Spleen (tissue), 11 donors: ENCODE results near the gene KLKB1. TPM values are rescaled to one million over a fixed set of nuclear protein-coding genes. Genes with fewer than 3 reads are reported as not detected.
"Not testable (repeated sequence)": the region's sequence is repeated elsewhere in the genome, so short reads cannot be mapped to it uniquely, and the experiment has no call there.

Experiments used
- DNase-seq: peaks from one replicate; pipeline ENCODE4 v3.0.0-alpha.2; 2020
- H3K27ac ChIP-seq, 8 donors: fragments of 200-600 bp; sonication (generic) in 7 of 8; 1 replicate in 4 of 8; 2 replicates in 4 of 8; pipeline versions ENCODE4 v1.5.0 to v1.8.0; 2016 to 2021; ENCODE audit warnings: inconsistent platforms in 4 of 8, mild to moderate bottlenecking in 4 of 8, moderate library complexity in 1 of 8
- H3K27me3 ChIP-seq, 7 donors: fragments of 200-600 bp; sonication (generic) in 6 of 7; replicated peaks in 1 of 7; 1 replicate in 4 of 7; 2 replicates in 3 of 7; pipeline versions ENCODE4 v1.5.0 to v1.8.0; 2016 to 2021; ENCODE audit warnings: inconsistent platforms in 3 of 7, mild to moderate bottlenecking in 1 of 7
- H3K36me3 ChIP-seq, 6 donors: fragments of 200-600 bp; sonication (generic) in 5 of 6; 1 replicate in 4 of 6; 2 replicates in 2 of 6; pipeline versions ENCODE4 v1.5.0 to v1.8.0; 2016 to 2021; ENCODE audit warnings: inconsistent platforms in 2 of 6
- H3K4me1 ChIP-seq, 6 donors: fragments of 200-600 bp; sonication (generic) in 5 of 6; 1 replicate in 3 of 6; 2 replicates in 3 of 6; pipeline versions ENCODE4 v1.5.0 to v1.8.0; 2016 to 2021; ENCODE audit warnings: inconsistent platforms in 3 of 6
- H3K4me3 ChIP-seq, 8 donors: fragments of 200-600 bp; sonication (generic) in 7 of 8; 1 replicate in 4 of 8; 2 replicates in 4 of 8; pipeline versions ENCODE4 v1.5.0 to v1.8.0; 2016 to 2021; ENCODE audit warnings: inconsistent platforms in 4 of 8, mild to moderate bottlenecking in 4 of 8, moderate library complexity in 2 of 8
- H3K9me3 ChIP-seq, 8 donors: fragments of 200-600 bp; sonication (generic) in 7 of 8; 1 replicate in 4 of 8; 2 replicates in 4 of 8; pipeline versions ENCODE4 v1.5.0 to v1.8.0; 2016 to 2021; ENCODE audit warnings: inconsistent platforms in 4 of 8
- POLR2A ChIP-seq, 3 donors: fragments of 450-650 bp; IDR thresholded peaks; one replicate each; pipeline ENCODE4 v1.5.1; 2017; ENCODE audit warnings: antibody characterized with exemption in 3 of 3, mild to moderate bottlenecking in 1 of 3
- POLR2AphosphoS5 ChIP-seq, 3 donors: sonication (generic); formaldehyde crosslinking; IDR thresholded peaks; one replicate each; pipeline ENCODE4 v1.5.1; 2017; ENCODE audit warnings: antibody characterized with exemption in 3 of 3
- WGBS, 5 donors: extraction: QIAGEN DNeasy Blood & Tissue Kit in 3 of 5; methylation state at CpG; one replicate each; pipeline versions ENCODE4 v1.1.5 to v1.1.7; 2013 to 2018; 5-methylcytosine and 5-hydroxymethylcytosine counted together
- intact Hi-C: fragments of 100-400 bp; cut with DNase I; formaldehyde crosslinking; loops from one replicate; pipeline ENCODE4 v1.15.0; 2023; ENCODE audit warnings: low total_unique reads
- polyA plus RNA-seq, 3 donors: library from polyadenylated mRNA; stranded (reverse); fragments of 200-250 nt; gene quantifications; one replicate each; pipeline ENCODE4 v1.2.1, GENCODE V29; 2013
- total RNA-seq, 7 donors: library from RNA; depleted of rRNA in 3 of 7; stranded (reverse); fragments of >200 nt in 3 of 7; fragmentation: NEBNext Ultra II Directional in 4 of 7; extraction: Animal tissue kit (Norgen Biotek cat#: 25700) in 4 of 7; gene quantifications; one replicate each; pipeline versions ENCODE4 v1.1.0 to v1.2.1, GENCODE V29; 2016 to 2021
- TF ChIP-seq, protein P1 (sequence below), 11 experiments: fragments of 200-600 bp in 7 of 11; fragments of 450-650 bp in 4 of 11; sonication (generic) in 4 of 11; IDR thresholded peaks in 8 of 11; conservative IDR thresholded peaks in 3 of 11; 1 replicate in 7 of 11; 2 replicates in 4 of 11; pipeline versions ENCODE4 v1.4.0 to v1.8.0; 2016 to 2021; ENCODE audit warnings: antibody characterized with exemption in 11 of 11, inconsistent platforms in 4 of 11, mild to moderate bottlenecking in 1 of 11
- donor health status: healthy with polysubstance abuse.
- donor health status: DM: no; HTN: no; CAD: no; lungs with moderate emphysema.
- donor health status: DM: no; HTN: no; CAD: no.
- donor health status: Bipolar disorder and iron deficiency.
- donor health status: healthy.
- donor health status: DM: no; HTN: no; CAD: no.
- donor health status: DM: yes; HTN: yes; CAD: no.

Gene KLKB1
- total and polyA plus RNA-seq, 10 donors = 0.67 to 5.8 (median 1.7) TPM

- Histone ChIP-seq H3K27ac (no peak overlapping the region), H3K27me3 (no peaks in the 10 kb centered on the region), H3K4me1 (no peaks in the 10 kb centered on the region), H3K36me3 (no peaks in the 10 kb centered on the region), H3K4me3 (no peak overlapping the region), H3K9me3 (no peaks in the 10 kb centered on the region)
- no peak for TF ChIP-seq POLR2A (IDR thresholded peaks at IDR 0.05)
- TF ChIP-seq POLR2AphosphoS5 (IDR thresholded peaks at IDR 0.05) = no peak
- WGBS, 5 donors = 83 to 94% (median 91%) methylated on average over 4 of the region's 4 CpGs
- intact Hi-C loops = no loop called here
- DNase-seq = no peak
These were observed 8.8 kb downstream of the KLKB1 start for GRCh38 chr4:186236126-186236525.

- no peaks in the 10 kb centered on the region for H3K27me3 ChIP-seq
- H3K27ac ChIP-seq = no peak overlapping the region
- TF ChIP-seq, protein P1, sequence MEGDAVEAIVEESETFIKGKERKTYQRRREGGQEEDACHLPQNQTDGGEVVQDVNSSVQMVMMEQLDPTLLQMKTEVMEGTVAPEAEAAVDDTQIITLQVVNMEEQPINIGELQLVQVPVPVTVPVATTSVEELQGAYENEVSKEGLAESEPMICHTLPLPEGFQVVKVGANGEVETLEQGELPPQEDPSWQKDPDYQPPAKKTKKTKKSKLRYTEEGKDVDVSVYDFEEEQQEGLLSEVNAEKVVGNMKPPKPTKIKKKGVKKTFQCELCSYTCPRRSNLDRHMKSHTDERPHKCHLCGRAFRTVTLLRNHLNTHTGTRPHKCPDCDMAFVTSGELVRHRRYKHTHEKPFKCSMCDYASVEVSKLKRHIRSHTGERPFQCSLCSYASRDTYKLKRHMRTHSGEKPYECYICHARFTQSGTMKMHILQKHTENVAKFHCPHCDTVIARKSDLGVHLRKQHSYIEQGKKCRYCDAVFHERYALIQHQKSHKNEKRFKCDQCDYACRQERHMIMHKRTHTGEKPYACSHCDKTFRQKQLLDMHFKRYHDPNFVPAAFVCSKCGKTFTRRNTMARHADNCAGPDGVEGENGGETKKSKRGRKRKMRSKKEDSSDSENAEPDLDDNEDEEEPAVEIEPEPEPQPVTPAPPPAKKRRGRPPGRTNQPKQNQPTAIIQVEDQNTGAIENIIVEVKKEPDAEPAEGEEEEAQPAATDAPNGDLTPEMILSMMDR (IDR thresholded peaks at IDR 0.05 in 8 of 11, conservative IDR thresholded peaks at IDR 0.05 in 3 of 11) = no peak
- TF ChIP-seq POLR2AphosphoS5 (IDR thresholded peaks at IDR 0.05) (no peak), POLR2A (IDR thresholded peaks at IDR 0.05) (no peak)
- H3K4me3 ChIP-seq = no peak overlapping the region
- H3K4me1 ChIP-seq = no peaks in the 10 kb centered on the region
- no peaks in the 10 kb centered on the region for H3K36me3 ChIP-seq
- intact Hi-C loops = no loop called here
- no peak for DNase-seq
- peaks cover 0 to 13% (median 8%) of the 10 kb centered on the region in 8 donors for H3K9me3 ChIP-seq
- WGBS, 5 donors = 87 to 95% (median 90%) methylated on average over 7 of the region's 7 CpGs
These were observed 13.1 kb downstream of the KLKB1 start for GRCh38 chr4:186240452-186240847.

GRCh38 chr4:186240848-186241491, 13.7 kb downstream of the KLKB1 start:
- intact Hi-C loops = no loop called here
- Histone ChIP-seq H3K4me1 (no peaks in the 10 kb centered on the region), H3K27ac (no peak overlapping the region), H3K9me3 (peaks cover 0 to 17% (median 8%) of the 10 kb centered on the region in 8 donors), H3K4me3 (no peak overlapping the region), H3K36me3 (no peaks in the 10 kb centered on the region), H3K27me3 (no peaks in the 10 kb centered on the region)
- TF ChIP-seq POLR2AphosphoS5 (IDR thresholded peaks at IDR 0.05) (no peak), POLR2A (IDR thresholded peaks at IDR 0.05) (no peak)
- TF ChIP-seq, protein P1 (IDR thresholded peaks at IDR 0.05 in 8 of 11, conservative IDR thresholded peaks at IDR 0.05 in 3 of 11) = no peak
- DNase-seq = no peak
- WGBS, 5 donors = 75 to 85% (median 79%) methylated on average over 7 of the region's 7 CpGs

DNA sequence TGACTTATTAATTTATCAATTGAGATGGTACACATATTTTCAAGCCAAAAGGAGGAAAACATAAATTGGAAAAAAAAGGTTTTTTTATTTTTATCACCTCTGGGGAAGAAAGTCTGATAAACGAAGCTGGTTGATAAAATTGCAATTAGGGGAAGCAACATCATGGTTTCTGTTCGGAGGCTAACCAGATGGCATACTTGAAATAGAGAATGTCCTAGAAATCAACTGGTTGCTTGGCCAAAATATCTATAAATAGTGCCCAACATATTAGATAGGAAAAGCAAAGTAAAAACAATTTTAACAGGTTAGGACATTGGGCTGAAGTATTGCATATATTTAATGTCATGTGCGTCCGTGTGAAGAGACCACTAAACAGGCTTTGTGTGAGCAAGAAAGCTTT, 14.3 kb downstream of the KLKB1 start:
- no peak for TF ChIP-seq POLR2A (IDR thresholded peaks at IDR 0.05)
- TF ChIP-seq, protein P1 (IDR thresholded peaks at IDR 0.05 in 8 of 11, conservative IDR thresholded peaks at IDR 0.05 in 3 of 11) = no peak
- TF ChIP-seq POLR2AphosphoS5 (IDR thresholded peaks at IDR 0.05) = no peak
- H3K27ac ChIP-seq = no peak overlapping the region

GRCh38 chr4:186242031-186242430, 14.7 kb downstream of the KLKB1 start:
- H3K27ac ChIP-seq, H3K36me3 ChIP-seq, DNase-seq, H3K4me1 ChIP-seq, H3K27me3 ChIP-seq, H3K4me3 ChIP-seq, intact Hi-C loops: not testable (repeated sequence)
- 75 to 94% (median 88%) methylated on average over 10 of the region's 10 CpGs for WGBS, 5 donors
- peaks cover 0 to 19% (median 8%) of the 10 kb centered on the region in 8 donors for H3K9me3 ChIP-seq

More for the DNA sequence above, 14.3 kb downstream of the KLKB1 start:
- WGBS, 5 donors = 86 to 96% (median 90%) methylated on average over 4 of the region's 4 CpGs
- Histone ChIP-seq H3K4me1 (no peaks in the 10 kb centered on the region), H3K9me3 (peaks cover 0 to 19% (median 8%) of the 10 kb centered on the region in 8 donors), H3K4me3 (no peak overlapping the region), H3K27me3 (no peaks in the 10 kb centered on the region), H3K36me3 (no peaks in the 10 kb centered on the region)
- no peak for DNase-seq
- intact Hi-C loops = no loop called here
